Stimulated activated CD8-positive, alpha-beta memory T cell treated with anti-CD3 and anti-CD28 coated beads, Interleukin-2, amount 100 ng/mL, for 48 hours (primary cell): ENCODE data around the gene ATRNL1.

Experiments used
- DNase-seq, 2 donors: peaks; one replicate each; pipeline ENCODE4 v3.0.0-alpha.2; 2020; ENCODE audit warnings: low read depth in 2 of 2

ATRNL1 gene

DNA sequence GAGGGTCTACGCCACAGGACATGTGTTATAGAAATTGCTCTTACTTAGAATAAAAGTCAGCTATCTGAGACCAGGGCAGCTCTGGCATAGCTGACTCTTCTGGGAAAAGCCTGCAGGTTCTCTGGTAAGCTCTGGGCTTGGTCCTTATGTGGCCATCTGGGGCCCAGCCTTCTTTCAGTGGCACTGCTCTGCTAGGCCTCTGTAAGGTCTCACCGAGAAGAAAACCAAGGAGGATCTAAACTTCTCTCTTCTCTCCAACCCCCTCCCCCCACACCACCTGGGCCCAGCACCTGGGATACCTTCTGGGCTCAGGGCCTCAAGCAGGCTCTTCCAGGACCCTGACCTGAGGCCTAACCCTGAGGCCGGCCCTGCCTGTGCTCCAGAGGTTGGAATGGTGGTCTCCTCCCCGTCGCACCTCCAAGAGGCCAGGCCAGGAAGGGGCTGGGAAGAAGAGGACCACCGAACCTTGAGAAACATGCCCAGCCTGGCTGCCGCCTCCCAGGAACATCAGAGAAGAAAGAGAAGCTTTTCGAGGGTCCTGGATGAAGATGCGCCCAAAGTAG is 856.2 kb downstream of the ATRNL1 start:
- DNase-seq, result no peak

- no peak for DNase-seq
These were observed 857.2 kb downstream of the ATRNL1 start for GRCh38 chr10:115950320-115950719.

- no peak for DNase-seq
These were observed 858.1 kb downstream of the ATRNL1 start for GRCh38 chr10:115951242-115951641.

DNA sequence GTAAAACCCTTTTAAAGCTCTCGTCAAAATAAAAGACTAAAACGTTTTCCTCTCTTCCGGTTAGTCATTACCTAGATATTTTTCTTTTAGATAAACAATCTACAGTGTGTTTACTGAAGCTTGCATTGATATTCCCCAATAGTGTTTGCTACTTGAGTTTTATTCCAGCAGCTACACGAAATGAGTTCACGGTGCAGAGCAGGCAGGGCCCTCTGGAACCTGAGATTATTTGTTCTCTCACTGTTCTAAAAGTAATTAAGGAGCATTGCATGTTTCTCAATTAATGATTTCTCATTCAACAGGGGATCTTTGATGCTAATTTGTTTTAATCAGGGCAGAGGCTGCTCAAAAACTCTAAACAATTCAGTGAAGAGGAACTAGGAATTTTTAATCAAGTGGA is 860.1 kb downstream of the ATRNL1 start:
- no peak for DNase-seq

DNA sequence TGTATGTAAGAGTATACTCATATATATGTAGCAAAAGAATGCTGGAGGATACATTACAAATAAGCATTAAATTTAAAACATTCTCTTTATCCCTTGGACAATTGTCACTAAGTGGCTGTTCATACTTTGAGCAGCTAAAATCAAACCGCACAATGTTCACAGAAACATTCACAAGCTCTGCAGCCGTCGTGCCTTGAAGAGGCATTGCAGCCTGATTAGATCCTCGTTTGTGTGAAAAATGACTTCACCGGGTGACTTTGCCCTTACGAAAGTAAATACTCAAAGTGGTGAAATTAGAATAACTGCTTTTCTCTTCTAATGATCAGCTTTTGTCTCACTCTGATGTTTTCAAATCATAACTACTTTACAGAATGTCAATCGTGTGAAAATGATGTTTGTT is 860.8 kb downstream of the ATRNL1 start:
- no peak for DNase-seq

DNA sequence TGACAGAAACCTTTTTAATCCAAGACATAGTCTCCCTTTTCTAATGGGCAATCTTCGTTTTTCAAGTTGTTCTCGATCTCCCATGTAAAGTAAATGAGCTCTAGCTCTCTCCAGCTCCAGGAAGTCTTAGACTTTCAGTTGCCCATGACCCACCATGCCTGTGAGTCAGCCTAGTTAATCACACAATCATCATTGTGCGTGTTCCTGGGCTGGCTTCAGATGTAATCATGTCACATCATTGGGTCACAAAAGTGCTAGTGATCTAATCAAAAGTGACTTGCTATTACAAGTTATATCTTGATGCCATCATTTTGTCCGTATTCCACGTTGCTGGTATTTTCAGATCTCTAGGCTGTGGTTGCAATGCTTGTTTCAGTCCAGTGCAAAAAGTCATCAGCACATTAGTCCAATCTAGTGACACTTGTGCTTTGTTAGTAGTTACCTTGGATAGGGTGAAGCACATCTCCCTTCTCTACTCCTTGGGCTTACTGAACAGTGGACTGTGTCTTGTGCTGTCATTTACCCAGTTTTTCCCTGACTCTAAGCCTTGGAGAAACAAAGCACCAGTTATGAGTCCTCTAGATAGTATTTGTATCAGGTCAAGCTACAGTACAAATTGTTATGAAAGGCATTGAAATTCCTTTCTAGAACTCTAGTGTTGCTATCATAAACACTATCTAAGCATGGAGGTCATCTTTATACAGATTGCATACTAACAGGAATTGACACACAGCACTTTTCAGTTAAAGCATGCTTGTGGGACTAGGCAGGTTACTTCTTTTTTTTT is 863.3 kb downstream of the ATRNL1 start:
- DNase-seq, result no peak

DNA sequence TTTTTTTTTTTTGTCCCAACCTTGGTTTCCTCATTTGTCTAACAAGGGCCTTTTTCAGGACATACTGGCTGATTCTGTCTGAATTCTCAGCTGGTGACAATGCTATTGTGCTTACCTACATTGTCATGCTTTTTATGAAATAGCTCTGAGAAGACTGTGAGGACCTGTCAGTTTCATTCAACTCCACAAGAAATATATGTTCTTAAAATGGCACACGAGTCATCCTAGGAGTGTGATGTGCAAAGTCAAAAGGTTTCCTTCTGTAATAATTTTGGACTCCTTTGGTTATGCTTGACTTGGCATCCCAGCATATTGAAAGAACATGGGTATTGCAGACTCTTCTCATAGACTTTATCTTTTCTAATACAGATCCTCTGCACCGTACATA is 863.8 kb downstream of the ATRNL1 start:
- no peak for DNase-seq

GRCh38 chr10:115957786-115958442 is 864.7 kb downstream of the ATRNL1 start:
- no peak for DNase-seq

DNA sequence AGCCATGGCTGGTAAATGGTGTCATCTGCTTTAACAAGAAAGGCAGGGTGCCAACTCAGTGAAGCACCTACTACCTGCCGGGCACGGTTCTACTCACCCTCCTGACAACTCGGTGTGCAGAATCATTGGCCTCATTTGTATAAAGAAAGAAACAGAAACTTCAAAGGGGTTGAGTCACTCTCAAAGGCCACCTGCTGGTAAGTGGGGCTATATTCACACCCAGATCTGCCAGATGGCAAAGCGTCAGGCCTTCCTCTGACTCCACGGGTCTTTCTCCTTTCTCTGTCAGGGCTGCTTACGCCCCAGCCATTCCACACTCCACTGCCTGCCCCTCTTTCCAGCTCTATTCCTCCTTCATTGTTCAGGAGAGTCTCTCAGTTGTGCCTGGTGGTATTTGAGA is 870.7 kb downstream of the ATRNL1 start:
- no peak for DNase-seq

DNA sequence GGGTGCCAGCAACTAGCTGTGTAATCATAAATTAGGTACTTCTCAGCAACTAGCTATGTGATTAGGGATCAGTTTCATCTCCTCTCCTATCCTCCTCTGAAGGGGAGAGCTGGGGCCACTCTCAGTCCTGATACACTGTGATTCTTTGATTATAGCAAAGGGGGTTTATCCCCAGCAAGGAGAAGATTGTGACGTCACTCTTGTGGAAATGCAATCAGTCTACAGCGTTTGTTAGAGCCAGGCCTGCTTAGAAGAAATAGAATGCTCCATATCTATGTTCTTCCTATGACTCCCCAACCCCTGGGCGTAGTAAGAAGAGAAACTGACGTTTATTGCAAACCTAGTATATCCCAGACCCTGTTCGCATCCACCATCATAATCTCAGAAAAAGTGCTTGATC is 871.7 kb downstream of the ATRNL1 start:
- no peak for DNase-seq

- DNase-seq, result no peak
These were observed 872.2 kb downstream of the ATRNL1 start for GRCh38 chr10:115965376-115965775.

DNA sequence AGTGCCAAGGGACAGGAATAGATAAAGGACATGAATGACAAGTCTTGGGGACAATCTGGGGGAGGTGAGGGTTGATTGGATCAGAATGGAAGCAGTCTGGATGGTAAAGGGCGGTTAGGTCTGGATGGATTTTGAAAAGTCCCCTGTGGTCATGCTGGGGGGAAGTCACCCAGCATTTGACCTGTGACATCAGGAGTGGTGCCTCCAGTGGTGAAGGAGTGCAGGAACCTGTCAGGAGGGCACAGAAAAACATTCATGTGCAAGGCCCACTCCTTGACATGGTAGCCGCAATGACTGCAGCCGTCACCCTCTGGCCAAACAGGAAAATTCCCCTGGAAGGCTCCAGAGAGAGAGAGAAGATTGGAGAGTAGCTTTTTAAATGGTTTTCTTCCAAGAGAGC is 875.1 kb downstream of the ATRNL1 start:
- no peak for DNase-seq

GRCh38 chr10:115969591-115969990 is 876.4 kb downstream of the ATRNL1 start:
- DNase-seq, result no peak

GRCh38 chr10:115971921-115972320 is 878.8 kb downstream of the ATRNL1 start:
- DNase-seq, result no peak

DNA sequence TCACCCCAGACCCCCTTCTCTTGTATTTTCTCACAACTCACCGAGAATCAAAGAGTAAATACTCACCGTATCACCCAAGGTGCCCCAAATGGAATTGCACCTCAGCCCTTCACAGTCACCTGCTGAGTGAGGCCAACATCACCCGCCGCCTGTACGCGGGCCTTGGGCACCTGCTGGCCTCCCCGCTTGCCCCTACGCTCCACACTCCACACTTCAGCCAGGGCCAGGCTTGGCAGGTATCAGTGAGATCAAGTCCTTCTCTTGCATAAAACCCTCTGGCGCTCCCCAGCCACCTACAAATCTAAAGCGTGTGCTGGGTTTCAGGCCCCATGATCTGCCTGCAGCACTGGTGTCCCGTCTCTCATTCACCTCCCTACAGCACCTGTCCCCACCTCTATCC is 879.3 kb downstream of the ATRNL1 start:
- DNase-seq, result no peak

GRCh38 chr10:115974351-115974750 is 881.2 kb downstream of the ATRNL1 start:
- no peak for DNase-seq

DNA sequence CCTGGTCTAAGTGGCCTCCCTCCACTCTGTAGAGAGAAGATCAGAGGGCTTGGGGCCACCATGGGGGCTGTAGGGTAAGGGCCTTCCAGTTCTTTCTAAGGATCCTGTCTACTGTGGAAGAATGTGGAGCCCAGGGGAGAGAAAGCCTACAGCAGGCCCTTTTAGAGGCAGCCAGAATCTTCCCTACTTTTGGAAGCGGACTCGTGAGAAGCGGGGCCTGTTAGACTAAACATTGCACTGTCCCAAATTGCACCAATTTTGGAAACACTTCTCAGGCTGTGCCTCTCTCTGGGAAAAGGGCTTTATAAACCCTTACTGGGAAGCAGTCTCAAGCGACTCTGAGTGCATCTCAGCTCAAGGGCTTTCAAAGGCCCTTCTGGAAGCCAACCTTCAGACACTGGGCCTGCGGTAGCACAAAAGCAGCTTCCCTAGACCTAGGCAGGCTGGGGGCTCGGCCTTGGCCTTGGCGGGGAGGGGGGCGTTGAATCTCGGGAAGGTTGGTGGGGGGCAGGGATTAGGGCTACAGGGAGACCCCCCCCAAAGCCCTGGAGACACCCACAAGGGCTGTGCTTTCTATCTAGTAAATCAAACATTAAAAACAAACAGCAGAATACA is 881.8 kb downstream of the ATRNL1 start:
- no peak for DNase-seq

DNA sequence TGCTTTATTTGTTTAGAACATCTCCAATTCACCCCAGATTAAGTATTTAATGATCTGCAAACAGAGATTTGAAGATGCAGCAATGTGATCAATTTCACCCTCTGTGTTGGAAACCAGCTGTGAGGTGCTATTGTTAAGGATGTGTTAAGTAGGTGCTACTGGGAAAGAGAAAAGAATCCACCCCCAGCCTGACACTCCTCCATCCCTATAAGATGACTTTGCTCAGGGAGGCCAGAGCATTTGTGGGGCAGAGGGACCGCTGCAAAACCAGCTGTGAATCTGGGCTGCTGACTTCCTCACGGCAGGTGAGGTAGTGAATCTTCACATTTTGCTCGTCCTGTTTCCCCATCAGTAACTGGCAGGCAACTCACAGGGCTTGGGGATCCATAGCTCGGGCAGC is 882.3 kb downstream of the ATRNL1 start:
- DNase-seq, result no peak

DNA sequence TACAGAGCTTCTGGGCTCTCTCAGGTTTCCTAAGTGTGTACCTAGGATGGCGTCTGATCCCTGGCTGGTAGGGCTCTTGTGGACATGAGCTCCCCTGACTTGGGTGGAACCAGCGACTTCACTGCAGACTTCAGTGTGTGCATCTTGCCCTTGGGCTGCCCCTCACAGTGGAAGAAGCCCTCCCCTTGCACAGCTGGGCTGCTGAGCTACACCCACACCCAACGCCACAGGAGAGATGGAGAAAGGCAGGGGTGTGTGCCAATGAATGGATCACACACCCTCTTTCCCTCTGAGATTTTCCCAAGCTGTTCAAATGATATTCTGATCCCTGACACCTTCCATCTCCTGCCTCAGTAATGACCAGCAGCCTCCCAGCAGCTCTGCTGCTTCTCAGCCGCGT is 883.2 kb downstream of the ATRNL1 start:
- DNase-seq, result no peak

DNA sequence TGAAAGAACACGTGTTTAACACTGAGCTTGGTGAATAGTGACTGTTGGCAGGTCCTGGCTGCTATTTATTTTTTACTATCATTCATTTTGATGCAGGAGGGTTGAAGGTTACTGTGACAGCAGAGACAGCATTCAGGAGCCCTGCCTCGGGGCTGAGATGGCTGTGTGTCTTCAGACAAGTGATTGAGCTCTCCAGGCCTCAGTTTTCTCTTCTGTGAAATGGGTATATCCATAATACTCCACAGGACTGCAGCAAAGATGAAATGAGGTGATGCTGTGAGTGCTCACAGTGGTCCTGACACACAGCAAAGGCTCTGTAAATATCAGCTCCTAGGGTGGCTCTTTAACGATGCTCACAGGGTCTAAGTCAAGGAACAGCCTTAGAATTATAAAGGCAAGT is 884.7 kb downstream of the ATRNL1 start:
- DNase-seq, result no peak

- DNase-seq, result no peak
These were observed 886.4 kb downstream of the ATRNL1 start for GRCh38 chr10:115979576-115979975.

DNA sequence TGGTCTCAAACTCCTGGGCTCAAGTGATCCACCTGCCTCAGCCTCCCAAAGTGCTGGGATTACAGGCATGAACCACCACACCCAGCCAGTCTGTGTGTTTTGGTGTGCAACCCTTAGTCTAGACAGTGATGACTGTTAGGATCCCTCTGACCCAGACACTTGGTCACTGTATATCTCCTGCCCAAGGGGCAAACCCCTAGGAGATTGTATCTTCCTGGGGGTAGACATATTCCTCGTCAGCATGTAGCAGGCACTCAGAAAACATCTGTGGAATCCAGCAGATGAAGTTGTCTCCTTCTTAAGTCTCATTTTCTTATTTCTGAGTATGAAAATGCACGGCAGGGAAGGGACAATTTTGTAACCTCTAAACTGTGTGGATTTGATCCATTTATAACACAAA is 887.3 kb downstream of the ATRNL1 start:
- no peak for DNase-seq

- DNase-seq, result no peak
These were observed 887.9 kb downstream of the ATRNL1 start for GRCh38 chr10:115981081-115981480.
